AG04449 (cell line): ENCODE data around the gene CDHR3.

Source experiments
- CTCF ChIA-PET: fragments of 350-600 bp; formaldehyde crosslinking; extraction: SDS; loops from one replicate; lab custom pipeline; 2021; ENCODE audit warnings: antibody characterized with exemption; lab: Yijun Ruan, JAX
- POLR2A ChIA-PET: fragments of 400-600, 350-600 bp; formaldehyde crosslinking; extraction: SDS; loops from one replicate; lab custom pipeline; 2020; ENCODE audit warnings: antibody characterized with exemption, inconsistent platforms; lab: Yijun Ruan, JAX
- DNase-seq: peaks from one replicate; pipeline ENCODE4 v3.0.0-alpha.2; 2010; ENCODE audit warnings: low read depth, low spot score
- H3K4me3 ChIP-seq: 2 replicates; pipeline ENCODE4 v1.5.1; 2011; ENCODE audit warnings: low read depth, mild to moderate bottlenecking, control low read depth, low read length
- TF ChIP-seq, protein P1 (sequence below): IDR thresholded peaks from one replicate; pipeline ENCODE4 v1.5.1; 2011; ENCODE audit warnings: mild to moderate bottlenecking, moderate library complexity, low read length, control low read depth, inconsistent platforms; ENCODE audit not compliant: insufficient read depth; ENCODE audit errors: missing control alignments

CDHR3 gene

DNA sequence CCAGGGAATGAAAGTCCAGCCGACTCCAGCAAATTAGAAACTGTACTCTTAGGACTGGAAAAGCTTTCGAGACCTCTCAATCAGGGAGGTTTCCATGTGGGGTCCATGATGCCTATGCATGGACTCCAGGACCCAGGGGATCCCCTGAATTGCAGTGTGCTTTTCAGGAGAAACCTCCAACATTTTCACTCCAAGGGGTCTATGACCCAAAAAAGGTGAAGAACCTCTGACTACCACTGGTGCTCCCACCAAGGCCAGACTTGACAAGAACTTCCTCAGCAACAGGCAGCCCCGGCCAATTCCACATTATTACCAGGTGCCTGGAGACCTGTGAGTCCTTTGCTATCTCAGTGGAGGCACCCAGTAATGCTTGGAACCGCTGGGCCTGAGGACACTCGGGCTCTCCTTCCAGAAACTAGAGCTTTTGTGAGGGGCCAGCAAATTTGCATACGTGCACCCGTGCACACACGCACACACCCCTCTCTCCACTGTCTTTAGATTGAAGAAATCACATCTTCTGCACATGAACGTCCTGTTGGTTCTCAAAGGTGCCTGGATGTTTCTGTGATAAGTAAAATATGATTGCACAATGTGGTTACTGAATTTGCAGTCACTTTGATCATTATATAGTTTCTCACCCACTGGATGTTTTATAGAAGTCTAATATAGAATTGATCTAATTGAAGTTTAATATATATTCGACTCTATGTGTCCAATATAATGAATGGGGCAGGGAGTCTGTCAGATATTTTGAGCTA, 94.3 kb downstream of the CDHR3 start:
- H3K4me3 ChIP-seq = no peak overlapping the region
- no peak for DNase-seq
- ChIA-PET CTCF (interaction anchor here (0.6 to 10.4 kb wide), 23 partner anchors 9 to 388 kb away, joined by 3 to 400 read pairs (median 4); partner anchors contain the start of gene SYPL1), POLR2A (no interaction called here)
- TF ChIP-seq, protein P1, sequence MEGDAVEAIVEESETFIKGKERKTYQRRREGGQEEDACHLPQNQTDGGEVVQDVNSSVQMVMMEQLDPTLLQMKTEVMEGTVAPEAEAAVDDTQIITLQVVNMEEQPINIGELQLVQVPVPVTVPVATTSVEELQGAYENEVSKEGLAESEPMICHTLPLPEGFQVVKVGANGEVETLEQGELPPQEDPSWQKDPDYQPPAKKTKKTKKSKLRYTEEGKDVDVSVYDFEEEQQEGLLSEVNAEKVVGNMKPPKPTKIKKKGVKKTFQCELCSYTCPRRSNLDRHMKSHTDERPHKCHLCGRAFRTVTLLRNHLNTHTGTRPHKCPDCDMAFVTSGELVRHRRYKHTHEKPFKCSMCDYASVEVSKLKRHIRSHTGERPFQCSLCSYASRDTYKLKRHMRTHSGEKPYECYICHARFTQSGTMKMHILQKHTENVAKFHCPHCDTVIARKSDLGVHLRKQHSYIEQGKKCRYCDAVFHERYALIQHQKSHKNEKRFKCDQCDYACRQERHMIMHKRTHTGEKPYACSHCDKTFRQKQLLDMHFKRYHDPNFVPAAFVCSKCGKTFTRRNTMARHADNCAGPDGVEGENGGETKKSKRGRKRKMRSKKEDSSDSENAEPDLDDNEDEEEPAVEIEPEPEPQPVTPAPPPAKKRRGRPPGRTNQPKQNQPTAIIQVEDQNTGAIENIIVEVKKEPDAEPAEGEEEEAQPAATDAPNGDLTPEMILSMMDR = no peak

DNA sequence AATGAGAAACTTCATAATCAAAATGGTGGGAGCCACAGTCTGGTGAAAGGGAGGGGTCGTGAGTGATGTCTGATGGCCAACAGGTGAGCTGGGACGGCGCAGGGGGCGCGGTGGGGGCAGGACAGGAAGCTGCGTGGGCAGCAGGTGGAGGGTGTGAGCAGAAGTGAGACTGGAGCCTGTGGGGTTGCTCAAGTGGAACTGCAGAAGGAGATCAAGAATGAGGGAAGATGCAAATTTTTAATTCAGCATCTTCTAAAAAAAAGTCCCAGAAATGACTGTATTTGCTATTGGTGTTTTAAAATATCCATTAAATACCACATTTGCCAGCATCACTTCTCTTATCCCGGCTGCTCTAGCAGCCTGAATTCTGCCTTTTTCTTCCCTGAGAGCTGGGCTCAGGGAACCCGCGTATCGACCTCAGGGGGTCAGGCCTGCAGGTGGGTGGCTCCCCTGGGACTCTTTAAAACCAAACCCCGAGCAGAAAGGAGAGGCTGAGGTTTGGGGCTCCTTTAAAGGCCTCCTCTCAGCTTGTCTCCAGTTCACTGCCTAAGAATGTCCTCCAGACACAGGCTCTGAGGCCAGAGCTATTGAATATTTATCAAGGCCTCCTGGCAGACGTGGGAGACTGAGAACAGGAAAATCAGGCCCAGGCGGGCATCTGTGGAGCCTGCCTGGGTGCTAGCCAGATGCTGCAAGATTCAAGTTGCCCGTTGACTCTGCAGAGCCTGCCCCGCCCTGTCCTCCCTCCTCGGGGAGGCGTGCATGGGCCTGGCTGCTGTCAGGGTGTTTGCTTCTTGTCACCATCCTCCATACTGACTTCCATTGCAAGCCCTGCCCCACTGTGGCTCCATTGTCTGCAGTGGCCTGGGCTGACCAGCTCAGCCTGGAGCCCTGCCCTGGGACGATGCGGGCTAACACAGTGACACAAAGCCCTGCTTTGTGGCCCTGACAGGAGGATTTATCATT, 95.2 kb downstream of the CDHR3 start:
- H3K4me3 ChIP-seq = no peak overlapping the region
- ChIA-PET POLR2A (no interaction called here), CTCF (interaction anchor here (0.7 to 10.4 kb wide), 17 partner anchors 8 to 124 kb away, joined by 3 to 400 read pairs (median 7); partner anchors contain the start of gene SYPL1)
- TF ChIP-seq, protein P1 = no peak
- DNase-seq = no peak

DNA sequence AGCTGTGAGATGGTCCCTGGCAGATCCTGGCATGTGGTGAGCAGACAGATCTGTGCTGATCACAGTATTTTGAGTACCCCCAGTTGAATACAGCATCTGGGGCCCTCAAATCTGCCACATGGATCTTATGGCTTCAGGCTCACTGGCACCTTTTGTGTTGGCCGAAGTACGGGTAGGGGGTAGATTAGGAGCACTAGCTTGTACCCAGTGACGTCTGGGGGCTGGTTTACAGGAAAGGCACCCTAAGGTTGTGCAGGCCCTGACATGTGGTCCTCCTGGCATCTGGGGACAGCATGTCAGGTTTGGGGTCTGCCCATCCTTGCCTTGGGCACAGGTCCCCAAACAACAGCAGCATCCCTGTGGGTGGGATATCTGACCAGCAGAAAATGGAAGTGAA, 95.9 kb downstream of the CDHR3 start:
- ChIA-PET CTCF (interaction anchor here (1.1 to 10.4 kb wide), 8 partner anchors 11 to 112 kb away, joined by 3 to 400 read pairs (median 15); no protein-coding TSS in a partner anchor), POLR2A (no interaction called here)
- H3K4me3 ChIP-seq = no peak overlapping the region
- DNase-seq = no peak
- TF ChIP-seq, protein P1 = no peak

DNA sequence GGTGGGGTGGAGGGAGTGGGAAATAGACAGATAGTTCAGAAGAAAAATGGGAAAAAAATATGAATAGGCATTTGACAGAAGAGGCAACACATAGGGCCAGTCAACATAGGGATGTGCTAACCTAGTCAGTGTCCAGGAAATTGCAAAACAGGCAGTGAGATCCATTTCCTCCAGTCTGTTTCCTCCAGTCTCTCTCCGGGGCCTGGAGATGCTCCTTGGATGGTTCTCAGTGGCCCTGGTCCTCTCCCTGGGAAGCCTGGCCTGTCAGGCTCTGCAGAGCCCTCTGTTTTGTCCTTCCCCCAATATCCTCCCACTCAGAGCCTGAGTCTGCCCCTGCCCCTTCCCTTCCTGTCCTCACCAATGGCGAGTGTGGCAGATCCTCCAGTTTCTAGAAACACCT, 96.5 kb downstream of the CDHR3 start:
- TF ChIP-seq, protein P1 = no peak
- DNase-seq = no peak
- ChIA-PET POLR2A (no interaction called here), CTCF (interaction anchor here (2.8 to 10.4 kb wide), 4 partner anchors 12 to 106 kb away, joined by 11 to 400 read pairs (median 56); no protein-coding TSS in a partner anchor)
- H3K4me3 ChIP-seq = no peak overlapping the region

DNA sequence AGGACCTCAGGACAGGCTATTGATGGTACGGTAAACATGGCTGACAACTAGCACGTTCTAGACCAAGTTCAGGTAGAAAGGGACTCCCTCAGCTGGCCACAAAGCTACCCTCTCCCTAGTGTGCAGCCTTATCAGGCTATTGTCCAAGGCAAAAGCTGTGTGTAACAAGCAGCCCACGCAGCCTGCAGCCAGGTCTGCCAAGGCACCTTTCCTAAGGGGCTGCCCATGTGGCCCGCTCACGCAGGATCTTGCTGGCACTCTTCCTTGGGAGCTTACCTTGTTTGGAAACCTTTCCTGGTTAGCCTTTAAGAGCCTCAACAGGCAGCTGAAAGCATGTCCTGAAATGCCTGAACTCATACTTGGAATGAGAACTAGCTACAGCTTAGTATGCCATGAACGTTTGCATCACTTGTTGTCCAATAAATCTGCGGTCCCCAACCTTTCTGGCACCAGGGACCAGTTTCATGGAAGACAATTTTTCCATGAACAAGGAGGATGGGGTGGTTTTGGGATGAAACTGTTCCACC, 97.4 kb downstream of the CDHR3 start:
- H3K4me3 ChIP-seq = no peak overlapping the region
- CTCF ChIA-PET = interaction anchor here (1.2 to 2.6 kb wide), 5 partner anchors 89 to 106 kb away, joined by 3 to 24 read pairs (median 5); no protein-coding TSS in a partner anchor
- no peak for DNase-seq
- POLR2A ChIA-PET = no interaction called here
- TF ChIP-seq, protein P1 = no peak
